Measurements from ENCODE around the gene GNA12. TPM values are rescaled to one million over a fixed set of nuclear protein-coding genes. Genes with fewer than 3 reads are reported as not detected.
A peak's percentile ranks its signal among the peaks of the same experiment; 100 is the strongest.

The GNA12 gene
- total RNA-seq, 2 donors from 2014 or later, result 37.0 to 46.6 TPM

DNA sequence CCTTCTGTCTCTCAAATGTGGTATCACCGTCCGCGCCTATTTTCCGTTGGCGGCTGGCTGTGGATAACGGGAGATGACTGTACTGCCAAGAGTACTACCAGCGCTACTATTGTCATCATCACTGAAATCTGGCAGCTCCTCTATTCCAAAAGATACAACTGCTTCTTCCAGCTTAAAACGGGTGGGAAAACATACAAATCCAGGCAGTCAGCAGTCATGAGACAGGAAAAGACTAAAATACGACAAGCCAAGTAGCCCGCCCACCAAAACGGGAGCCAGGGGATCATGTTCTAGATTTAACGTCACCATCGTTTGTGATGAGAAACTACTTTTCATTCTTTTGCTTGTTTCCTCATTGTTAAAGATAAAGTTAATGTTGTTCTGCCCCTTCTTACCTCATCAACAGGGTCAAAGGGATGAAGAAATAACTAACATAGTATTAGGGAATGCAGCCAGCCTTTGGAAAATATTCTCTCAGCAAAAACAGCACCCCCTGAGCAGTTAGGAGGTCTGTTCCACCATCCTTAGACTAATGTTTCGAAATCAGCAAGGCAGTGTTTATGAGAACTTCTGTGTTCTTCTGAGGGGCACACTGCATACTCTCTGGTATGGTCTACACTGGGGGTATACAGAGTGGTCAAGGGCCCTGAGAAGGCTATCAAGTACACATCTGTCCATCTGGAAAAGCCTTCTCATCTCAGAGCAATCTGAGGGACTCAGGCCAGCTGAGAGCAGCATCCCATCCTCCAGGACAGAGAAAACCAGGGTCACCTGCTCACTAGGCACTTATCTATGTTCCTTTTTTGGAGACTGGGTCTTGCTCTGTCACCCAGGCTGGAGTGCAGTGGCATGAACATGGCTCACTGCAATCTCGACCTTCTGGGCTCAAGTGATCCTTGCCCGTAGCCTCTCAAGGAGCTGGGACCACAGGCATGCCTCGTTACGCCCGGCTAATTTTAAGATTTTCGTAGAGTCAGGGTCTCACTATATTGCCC lies 47.5 kb downstream of the GNA12 start:
- H3K4me1 Mint-ChIP-seq (ENCODE audit: low read depth), result peaks cover 31% of the 10 kb centered on the region
- no peak for ATAC-seq (replicated peaks in 1 of 2)
- H3K27me3 Mint-ChIP-seq (ENCODE audit: low read depth), result no peaks in the 10 kb centered on the region
- H3K27ac Mint-ChIP-seq, result no peak overlapping the region
- peaks cover 6 to 13% of the 10 kb centered on the region in 2 donors for H3K36me3 Mint-ChIP-seq (ENCODE audit: insufficient read depth in 2 of 2)
- DNase-seq, result no peak
- H3K4me3 Mint-ChIP-seq, result no peak overlapping the region
- H3K9me3 Mint-ChIP-seq, result no peaks in the 10 kb centered on the region

- H3K36me3 Mint-ChIP-seq (ENCODE audit: insufficient read depth in 2 of 2), result peaks cover 6 to 15% of the 10 kb centered on the region in 2 donors
- H3K4me3 Mint-ChIP-seq, result no peak overlapping the region
- H3K9me3 Mint-ChIP-seq, result no peaks in the 10 kb centered on the region
- H3K27ac Mint-ChIP-seq, result no peak overlapping the region
- no peak for DNase-seq
- H3K4me1 Mint-ChIP-seq (ENCODE audit: low read depth), result peaks cover 23% of the 10 kb centered on the region
- H3K27me3 Mint-ChIP-seq (ENCODE audit: low read depth), result no peaks in the 10 kb centered on the region
- no peak for ATAC-seq (replicated peaks in 1 of 2)
Measured at GRCh38 chr7:2795906-2796305, 48.2 kb downstream of the GNA12 start.

- DNase-seq, result no peak
- H3K27ac Mint-ChIP-seq, result no peak overlapping the region
- ATAC-seq (replicated peaks in 1 of 2), result no peak
Measured at GRCh38 chr7:2794836-2795636, 49.1 kb downstream of the GNA12 start.

DNA sequence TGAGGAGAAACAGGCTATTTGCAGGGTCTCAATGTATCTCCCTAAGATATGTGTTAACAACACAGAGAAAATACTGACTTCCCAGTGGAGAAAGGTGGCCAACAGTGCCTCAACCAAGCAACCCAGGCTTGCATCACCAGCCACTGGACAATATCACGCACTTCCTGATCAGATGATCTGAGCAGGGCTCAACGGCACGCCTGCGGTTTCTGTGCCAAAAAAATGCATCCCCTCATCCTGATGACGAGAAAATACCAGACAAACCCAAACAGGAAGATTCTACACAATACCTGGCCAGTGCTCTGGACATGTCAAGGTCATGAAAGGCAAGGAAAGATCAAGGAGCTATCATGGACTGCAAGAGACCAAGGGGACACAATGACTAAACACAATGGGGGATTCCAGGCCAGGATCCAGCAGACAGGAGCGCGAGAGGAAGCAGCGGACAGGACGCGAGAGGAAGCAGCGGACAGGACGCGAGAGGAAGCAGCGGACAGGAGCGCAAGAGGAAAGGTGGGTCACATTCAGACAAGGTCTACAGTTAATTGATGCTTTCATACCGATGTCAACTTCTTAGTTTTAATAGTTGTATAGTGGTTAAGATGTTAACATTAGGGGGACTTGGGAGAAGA lies 51.1 kb downstream of the GNA12 start:
- Mint-ChIP-seq H3K27me3 (ENCODE audit: low read depth) (no peaks in the 10 kb centered on the region), H3K9me3 (no peaks in the 10 kb centered on the region), H3K4me1 (ENCODE audit: low read depth) (no peaks in the 10 kb centered on the region), H3K4me3 (no peak overlapping the region), H3K36me3 (ENCODE audit: insufficient read depth in 2 of 2) (peaks cover 6 to 21% of the 10 kb centered on the region in 2 donors), H3K27ac (no peak overlapping the region)
- no peak for DNase-seq
- ATAC-seq (replicated peaks in 1 of 2), result no peak

More at GRCh38 chr7:2794836-2795636, 49.1 kb downstream of the GNA12 start:
- Mint-ChIP-seq H3K27me3 (ENCODE audit: low read depth) (no peaks in the 10 kb centered on the region), H3K4me3 (no peak overlapping the region), H3K36me3 (ENCODE audit: insufficient read depth in 2 of 2) (peaks cover 6 to 18% of the 10 kb centered on the region in 2 donors), H3K4me1 (ENCODE audit: low read depth) (peaks cover 15% of the 10 kb centered on the region), H3K9me3 (no peaks in the 10 kb centered on the region)

DNA sequence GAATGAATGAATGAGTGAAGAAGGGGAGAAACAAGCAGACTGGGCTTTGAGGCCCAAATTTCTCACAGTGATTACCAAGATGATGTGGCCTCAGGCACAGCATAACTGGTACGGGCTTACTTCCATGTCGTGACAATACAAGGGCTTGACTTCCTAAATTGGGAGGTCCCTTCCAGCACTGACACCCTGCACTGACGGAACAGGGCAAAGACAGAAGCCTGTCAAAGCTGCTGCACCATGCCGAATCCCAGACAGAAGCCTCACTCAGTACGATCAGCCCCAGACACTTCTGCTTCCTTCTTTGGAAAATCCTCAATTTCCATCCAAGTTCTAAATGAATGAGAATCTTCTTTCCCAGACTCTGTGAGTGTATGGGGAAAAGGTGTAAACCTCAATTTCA lies 51.9 kb downstream of the GNA12 start:
- Mint-ChIP-seq H3K27ac (no peak overlapping the region), H3K27me3 (ENCODE audit: low read depth) (no peaks in the 10 kb centered on the region), H3K9me3 (no peaks in the 10 kb centered on the region), H3K4me3 (no peak overlapping the region), H3K4me1 (ENCODE audit: low read depth) (no peaks in the 10 kb centered on the region), H3K36me3 (ENCODE audit: insufficient read depth in 2 of 2) (peaks cover 6 to 21% of the 10 kb centered on the region in 2 donors)
- no peak for ATAC-seq (replicated peaks in 1 of 2)
- DNase-seq, result no peak

- H3K4me1 Mint-ChIP-seq (ENCODE audit: low read depth), result no peaks in the 10 kb centered on the region
- DNase-seq (no peak), ATAC-seq (replicated peaks in 1 of 2) (no peak)
- H3K27ac Mint-ChIP-seq, result no peak overlapping the region
- H3K9me3 Mint-ChIP-seq, result no peaks in the 10 kb centered on the region
- no peaks in the 10 kb centered on the region for H3K27me3 Mint-ChIP-seq (ENCODE audit: low read depth)
- no peak overlapping the region for H3K4me3 Mint-ChIP-seq
- H3K36me3 Mint-ChIP-seq (ENCODE audit: insufficient read depth in 2 of 2), result peaks cover 6 to 21% of the 10 kb centered on the region in 2 donors
Measured at GRCh38 chr7:2791390-2791789, 52.7 kb downstream of the GNA12 start.

GRCh38 chr7:2787251-2787951 lies 56.7 kb downstream of the GNA12 start:
- ATAC-seq (replicated peaks in 1 of 2) (no peak), DNase-seq (no peak)
- H3K4me1 Mint-ChIP-seq (ENCODE audit: low read depth), result peaks cover 26% of the 10 kb centered on the region
- H3K4me3 Mint-ChIP-seq, result no peak overlapping the region
- peaks cover 3 to 17% of the 10 kb centered on the region in 2 donors for H3K36me3 Mint-ChIP-seq (ENCODE audit: insufficient read depth in 2 of 2)
- H3K27ac Mint-ChIP-seq, result no peak overlapping the region
- H3K9me3 Mint-ChIP-seq, result no peaks in the 10 kb centered on the region
- H3K27me3 Mint-ChIP-seq (ENCODE audit: low read depth), result no peaks in the 10 kb centered on the region

- Mint-ChIP-seq H3K27ac (no peak overlapping the region), H3K9me3 (no peaks in the 10 kb centered on the region), H3K36me3 (ENCODE audit: insufficient read depth in 2 of 2) (peaks cover 6 to 19% of the 10 kb centered on the region in 2 donors), H3K27me3 (ENCODE audit: low read depth) (no peaks in the 10 kb centered on the region), H3K4me1 (ENCODE audit: low read depth) (peaks cover 33% of the 10 kb centered on the region), H3K4me3 (no peak overlapping the region)
- DNase-seq (no peak), ATAC-seq (replicated peaks in 1 of 2) (no peak)
Measured at GRCh38 chr7:2786607-2787116, 57.4 kb downstream of the GNA12 start.

- Mint-ChIP-seq H3K4me3 (no peak overlapping the region), H3K9me3 (no peaks in the 10 kb centered on the region), H3K36me3 (ENCODE audit: insufficient read depth in 2 of 2) (peaks cover 7 to 14% of the 10 kb centered on the region in 2 donors), H3K4me1 (ENCODE audit: low read depth) (peaks cover 47% of the 10 kb centered on the region), H3K27me3 (ENCODE audit: low read depth) (no peaks in the 10 kb centered on the region), H3K27ac (no peak overlapping the region)
- DNase-seq (no peak), ATAC-seq (replicated peaks in 1 of 2) (peak; percentile 26 to 64)
Measured at GRCh38 chr7:2785071-2785500, 59.0 kb downstream of the GNA12 start.

- peak overlapping the region; percentile 98 for H3K27ac Mint-ChIP-seq
- peak; percentile 29 to 46 for DNase-seq
- peaks cover 8 to 12% of the 10 kb centered on the region in 2 donors for H3K36me3 Mint-ChIP-seq (ENCODE audit: insufficient read depth in 2 of 2)
- peak; percentile 86 for ATAC-seq (replicated peaks in 1 of 2)
- no peaks in the 10 kb centered on the region for H3K27me3 Mint-ChIP-seq (ENCODE audit: low read depth)
- peak overlapping the region; percentile 62 to 84 for H3K4me3 Mint-ChIP-seq
- H3K4me1 Mint-ChIP-seq (ENCODE audit: low read depth), result peaks cover 57% of the 10 kb centered on the region
- H3K9me3 Mint-ChIP-seq, result no peaks in the 10 kb centered on the region
Measured at GRCh38 chr7:2782565-2782964, 61.5 kb downstream of the GNA12 start.

GRCh38 chr7:2782121-2782520 lies 62.0 kb downstream of the GNA12 start:
- Mint-ChIP-seq H3K4me1 (ENCODE audit: low read depth) (peaks cover 59% of the 10 kb centered on the region), H3K27me3 (ENCODE audit: low read depth) (no peaks in the 10 kb centered on the region), H3K36me3 (ENCODE audit: insufficient read depth in 2 of 2) (peaks cover 8 to 12% of the 10 kb centered on the region in 2 donors), H3K27ac (peak overlapping the region; percentile 98), H3K9me3 (no peaks in the 10 kb centered on the region), H3K4me3 (peak overlapping the region; percentile 62 to 84)
- no peak for DNase-seq
- no peak for ATAC-seq (replicated peaks in 1 of 2)

GRCh38 chr7:2781636-2782035 lies 62.5 kb downstream of the GNA12 start:
- ATAC-seq (replicated peaks in 1 of 2), result no peak
- peaks cover 8 to 12% of the 10 kb centered on the region in 2 donors for H3K36me3 Mint-ChIP-seq (ENCODE audit: insufficient read depth in 2 of 2)
- peaks cover 60% of the 10 kb centered on the region for H3K4me1 Mint-ChIP-seq (ENCODE audit: low read depth)
- peak overlapping the region; percentile 29 to 72 for H3K4me3 Mint-ChIP-seq
- H3K27me3 Mint-ChIP-seq (ENCODE audit: low read depth), result no peaks in the 10 kb centered on the region
- H3K27ac Mint-ChIP-seq, result peak overlapping the region; percentile 98
- no peak for DNase-seq
- H3K9me3 Mint-ChIP-seq, result no peaks in the 10 kb centered on the region

Data from activated T-cell treated with anti-CD3 and anti-CD28 coated beads, Interleukin-2, amount 50 U/mL, for 72 hours (primary cell).